HCT116 (cell line): ENCODE results near the gene CASP10. TPM values are rescaled to one million over a fixed set of nuclear protein-coding genes. Genes with fewer than 3 reads are reported as not detected.

Experiments used
- ATAC-seq: fragments of 200-7000 bp; cut with Tn5 transposase; 2 replicates; pipeline ENCODE4 v1.9.1; 2020; ENCODE audit warnings: mild to moderate bottlenecking, moderate library complexity
- BruUV-seq: library from RNA; stranded (reverse); fragments of 400-500 nt; replicated peaks from 2 replicates; lab custom pipeline; 2021; lab: Mats Ljungman, UMichigan
- CTCF ChIA-PET: fragments of 300-600 bp; sonication (Branson Sonifier 250); formaldehyde crosslinking; loops from one replicate; lab custom pipeline; 2021; ENCODE audit warnings: antibody characterized with exemption; lab: Charles Lee
- POLR2A ChIA-PET: fragments of 300-600, 350-600 bp; sonication (Branson Sonifier 250); formaldehyde crosslinking; loops from one replicate; lab custom pipeline; 2021; ENCODE audit warnings: antibody characterized with exemption; lab: Charles Lee
- RAD21 ChIA-PET, 2 experiments: fragments of 300-600 bp; sonication (Branson Sonifier 250); formaldehyde crosslinking; loops; one replicate each; lab custom pipeline; 2023; ENCODE audit warnings: low total read pairs in 2 of 2; ENCODE audit not compliant: uncharacterized antibody in 2 of 2, unreplicated experiment in 2 of 2, low non-redundant PET in 1 of 2; lab: Charles Lee
- DNase-seq: peaks from one replicate; pipeline ENCODE4 v3.0.0-alpha.2; 2010; ENCODE audit warnings: low read depth, low spot score
- H2AFZ ChIP-seq: fragments of 200-600 bp; shearing (Covaris generic), sonication (generic); 2 replicates; pipeline ENCODE4 v1.6.1; 2017; ENCODE audit warnings: low read depth, mixed run types, mixed read lengths, antibody characterized with exemption, low read length; ENCODE audit not compliant: poor library complexity, severe bottlenecking
- H3K27ac ChIP-seq: 2 replicates; pipeline ENCODE4 v1.5.1; 2012; ENCODE audit warnings: low read depth, low read length
- H3K27me3 ChIP-seq: fragments of 200-600 bp; sonication (generic); 2 replicates; pipeline ENCODE4 v1.6.1; 2016; ENCODE audit warnings: mixed run types, low read length, mixed read lengths; ENCODE audit not compliant: insufficient read depth
- H3K36me3 ChIP-seq, 2 experiments: fragments of 200-500 bp in 1 of 2; fragments of 200-600 bp in 1 of 2; sonication (Bioruptor generic) in 1 of 2; sonication (generic) in 1 of 2; 2 replicates each; pipeline versions ENCODE4 v1.5.1 to v1.6.1; 2014 to 2016; ENCODE audit warnings: low read length in 2 of 2, inconsistent platforms in 1 of 2, mixed read lengths in 1 of 2, mixed run types in 1 of 2; ENCODE audit not compliant: insufficient read depth in 2 of 2, control insufficient read depth in 1 of 2
- H3K4me1 ChIP-seq, 2 experiments: fragments of 200-600 bp in 1 of 2; sonication (generic) in 1 of 2; 2 replicates each; pipeline versions ENCODE4 v1.5.1 to v1.6.1; 2012 to 2017; ENCODE audit warnings: low read length in 2 of 2, inconsistent platforms in 1 of 2, mild to moderate bottlenecking in 1 of 2, mixed read lengths in 1 of 2, mixed run types in 1 of 2, moderate library complexity in 1 of 2; ENCODE audit not compliant: insufficient read depth in 2 of 2, control insufficient read depth in 1 of 2
- H3K4me2 ChIP-seq: fragments of 200-600 bp; sonication (generic); 2 replicates; pipeline ENCODE4 v1.6.1; 2017; ENCODE audit warnings: mixed run types, low read length, mixed read lengths
- H3K4me3 ChIP-seq, 2 experiments: fragments of 200-600 bp in 1 of 2; sonication (generic) in 1 of 2; replicated peaks in 1 of 2; 2 replicates each; pipeline ENCODE4 v1.5.1; 2011 to 2016; ENCODE audit warnings: low read length in 2 of 2, control low read depth in 1 of 2, low read depth in 1 of 2, mild to moderate bottlenecking in 1 of 2, mixed read lengths in 1 of 2, mixed run types in 1 of 2
- H3K79me2 ChIP-seq: fragments of 200-600 bp; sonication (generic); 2 replicates; pipeline ENCODE4 v1.6.1; 2017; ENCODE audit warnings: mild to moderate bottlenecking, mixed run types, low read length, moderate library complexity, mixed read lengths; ENCODE audit not compliant: insufficient read depth
- H3K9ac ChIP-seq: fragments of 200-600 bp; sonication (generic); 2 replicates; pipeline ENCODE4 v1.6.1; 2016; ENCODE audit warnings: low read length, mixed read lengths
- H3K9me2 ChIP-seq: fragments of 200-600 bp; sonication (generic), shearing (Covaris generic); 2 replicates; pipeline ENCODE4 v1.6.1; 2017; ENCODE audit warnings: mixed run types, mild to moderate bottlenecking, moderate library complexity; ENCODE audit not compliant: insufficient read depth
- H3K9me3 ChIP-seq, 2 experiments: fragments of 200-500 bp in 1 of 2; fragments of 200-600 bp in 1 of 2; sonication (Bioruptor generic) in 1 of 2; sonication (generic) in 1 of 2; 2 replicates each; pipeline ENCODE4 v1.6.1; 2014 to 2017; ENCODE audit warnings: low read length in 2 of 2, mixed read lengths in 2 of 2, inconsistent platforms in 1 of 2, low read depth in 1 of 2, mild to moderate bottlenecking in 1 of 2, mixed run types in 1 of 2, moderate library complexity in 1 of 2; ENCODE audit not compliant: control insufficient read depth in 1 of 2, insufficient read depth in 1 of 2
- H4K20me1 ChIP-seq: fragments of 200-600 bp; sonication (generic), shearing (Covaris generic); 2 replicates; pipeline ENCODE4 v1.6.1; 2017; ENCODE audit warnings: mixed run types, mild to moderate bottlenecking, moderate library complexity; ENCODE audit not compliant: insufficient read depth
- FOSL1 ChIP-seq: IDR thresholded peaks from 2 replicates; pipeline ENCODE4 v1.6.1; 2012; ENCODE audit warnings: low read depth
- MAX ChIP-seq: IDR thresholded peaks from 2 replicates; pipeline ENCODE4 v1.6.1; 2012
- POLR2A ChIP-seq: IDR thresholded peaks from 2 replicates; pipeline ENCODE4 v1.7.0; 2011; ENCODE audit warnings: borderline replicate concordance; ENCODE audit not compliant: insufficient read depth, insufficient read length; ENCODE audit errors: extremely low read depth
- POLR2AphosphoS5 ChIP-seq: IDR thresholded peaks from 2 replicates; pipeline ENCODE4 v1.6.1; 2011; ENCODE audit warnings: mild to moderate bottlenecking, low read depth, low read length, moderate library complexity
- RAD21 ChIP-seq: IDR thresholded peaks from 2 replicates; pipeline ENCODE4 v1.6.1; 2012; ENCODE audit warnings: low read depth, mild to moderate bottlenecking
- SIN3A ChIP-seq: IDR thresholded peaks from 2 replicates; pipeline ENCODE4 v1.6.1; 2012; ENCODE audit warnings: low read depth
- SP1 ChIP-seq: IDR thresholded peaks from 2 replicates; pipeline ENCODE4 v1.6.1; 2012; ENCODE audit warnings: low read depth
- ZNF274 ChIP-seq: fragments of 200-500 bp; sonication (Bioruptor generic); IDR thresholded peaks from 2 replicates; pipeline ENCODE4 v1.6.1; 2014; ENCODE audit warnings: mild to moderate bottlenecking, low read depth, low read length, inconsistent platforms
- intact Hi-C: fragments of 100-400 bp; cut with micrococcal nuclease; formaldehyde crosslinking; loops from 2 replicates; pipeline ENCODE4 v1.10.0; 2022
- total RNA-seq: library from RNA; stranded (reverse); gene quantifications from one replicate; pipeline ENCODE4 v1.2.1, GENCODE V29; 2021; ENCODE audit not compliant: unreplicated experiment
- TF ChIP-seq, protein P1 (sequence below): IDR thresholded peaks from 2 replicates; pipeline ENCODE4 v1.6.1; 2011; ENCODE audit warnings: mild to moderate bottlenecking, low read length, moderate library complexity; ENCODE audit not compliant: insufficient replicate concordance; ENCODE audit errors: extremely low read depth
- TF ChIP-seq, protein P2 (sequence below): IDR thresholded peaks from 2 replicates; pipeline ENCODE4 v1.6.1; 2012; ENCODE audit warnings: low read depth

CASP10 gene
- total RNA-seq, 1 experiment from 2014 or later = 2.6 TPM

- H3K79me2 ChIP-seq = peaks cover 38% of the 10 kb centered on the region
- H3K4me3 ChIP-seq = peak overlapping the region; percentile 74 to 83
- H3K4me2 ChIP-seq = peak overlapping the region; percentile 84
- H3K4me1 ChIP-seq = peaks cover 15 to 22% of the 10 kb centered on the region in 2 experiments
- H3K27ac ChIP-seq = peak overlapping the region; percentile 74
- no peaks in the 10 kb centered on the region for H3K9me2 ChIP-seq
- no peaks in the 10 kb centered on the region for H3K27me3 ChIP-seq
- H3K9ac ChIP-seq = peak overlapping the region; percentile 72
- ChIA-PET RAD21 (interaction anchor here in 1 of 2 experiments (1.1 to 1.4 kb wide), 2 partner anchors 131 to 332 kb away, joined by 3 read pairs; no protein-coding TSS in a partner anchor), CTCF (interaction anchor here (0.7 to 2.6 kb wide), 16 partner anchors 13 to 749 kb away, joined by 3 to 59 read pairs (median 6); partner anchors contain the start of genes CASP10, FLACC1, ORC2 and TMEM237), POLR2A (interaction anchor here (0.8 to 2.0 kb wide), 5 partner anchors 9 to 547 kb away, joined by 3 to 11 read pairs (median 4); partner anchors contain the start of genes ALS2 and CFLAR)
- TF ChIP-seq MAX (peak; percentile 87), ZNF274 (no peak), SP1 (peak; percentile 66), RAD21 (no peak), FOSL1 (no peak), SIN3A (peak; percentile 81), POLR2AphosphoS5 (peak; percentile 95), POLR2A (peak; percentile 77)
- TF ChIP-seq, protein P1, sequence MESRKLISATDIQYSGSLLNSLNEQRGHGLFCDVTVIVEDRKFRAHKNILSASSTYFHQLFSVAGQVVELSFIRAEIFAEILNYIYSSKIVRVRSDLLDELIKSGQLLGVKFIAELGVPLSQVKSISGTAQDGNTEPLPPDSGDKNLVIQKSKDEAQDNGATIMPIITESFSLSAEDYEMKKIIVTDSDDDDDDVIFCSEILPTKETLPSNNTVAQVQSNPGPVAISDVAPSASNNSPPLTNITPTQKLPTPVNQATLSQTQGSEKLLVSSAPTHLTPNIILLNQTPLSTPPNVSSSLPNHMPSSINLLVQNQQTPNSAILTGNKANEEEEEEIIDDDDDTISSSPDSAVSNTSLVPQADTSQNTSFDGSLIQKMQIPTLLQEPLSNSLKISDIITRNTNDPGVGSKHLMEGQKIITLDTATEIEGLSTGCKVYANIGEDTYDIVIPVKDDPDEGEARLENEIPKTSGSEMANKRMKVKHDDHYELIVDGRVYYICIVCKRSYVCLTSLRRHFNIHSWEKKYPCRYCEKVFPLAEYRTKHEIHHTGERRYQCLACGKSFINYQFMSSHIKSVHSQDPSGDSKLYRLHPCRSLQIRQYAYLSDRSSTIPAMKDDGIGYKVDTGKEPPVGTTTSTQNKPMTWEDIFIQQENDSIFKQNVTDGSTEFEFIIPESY = no peak
- TF ChIP-seq, protein P2, sequence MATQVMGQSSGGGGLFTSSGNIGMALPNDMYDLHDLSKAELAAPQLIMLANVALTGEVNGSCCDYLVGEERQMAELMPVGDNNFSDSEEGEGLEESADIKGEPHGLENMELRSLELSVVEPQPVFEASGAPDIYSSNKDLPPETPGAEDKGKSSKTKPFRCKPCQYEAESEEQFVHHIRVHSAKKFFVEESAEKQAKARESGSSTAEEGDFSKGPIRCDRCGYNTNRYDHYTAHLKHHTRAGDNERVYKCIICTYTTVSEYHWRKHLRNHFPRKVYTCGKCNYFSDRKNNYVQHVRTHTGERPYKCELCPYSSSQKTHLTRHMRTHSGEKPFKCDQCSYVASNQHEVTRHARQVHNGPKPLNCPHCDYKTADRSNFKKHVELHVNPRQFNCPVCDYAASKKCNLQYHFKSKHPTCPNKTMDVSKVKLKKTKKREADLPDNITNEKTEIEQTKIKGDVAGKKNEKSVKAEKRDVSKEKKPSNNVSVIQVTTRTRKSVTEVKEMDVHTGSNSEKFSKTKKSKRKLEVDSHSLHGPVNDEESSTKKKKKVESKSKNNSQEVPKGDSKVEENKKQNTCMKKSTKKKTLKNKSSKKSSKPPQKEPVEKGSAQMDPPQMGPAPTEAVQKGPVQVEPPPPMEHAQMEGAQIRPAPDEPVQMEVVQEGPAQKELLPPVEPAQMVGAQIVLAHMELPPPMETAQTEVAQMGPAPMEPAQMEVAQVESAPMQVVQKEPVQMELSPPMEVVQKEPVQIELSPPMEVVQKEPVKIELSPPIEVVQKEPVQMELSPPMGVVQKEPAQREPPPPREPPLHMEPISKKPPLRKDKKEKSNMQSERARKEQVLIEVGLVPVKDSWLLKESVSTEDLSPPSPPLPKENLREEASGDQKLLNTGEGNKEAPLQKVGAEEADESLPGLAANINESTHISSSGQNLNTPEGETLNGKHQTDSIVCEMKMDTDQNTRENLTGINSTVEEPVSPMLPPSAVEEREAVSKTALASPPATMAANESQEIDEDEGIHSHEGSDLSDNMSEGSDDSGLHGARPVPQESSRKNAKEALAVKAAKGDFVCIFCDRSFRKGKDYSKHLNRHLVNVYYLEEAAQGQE = no peak
- H4K20me1 ChIP-seq = no peaks in the 10 kb centered on the region
- H3K36me3 ChIP-seq = peaks cover 7 to 9% of the 10 kb centered on the region in 2 experiments; a peak in 2 of 4 replicates
- H3K9me3 ChIP-seq = no peaks in the 10 kb centered on the region
- peak overlapping the region; percentile 59 for H2AFZ ChIP-seq
- DNase-seq (peak; percentile 83), ATAC-seq (peak; percentile 90)
- intact Hi-C loops = loop anchor here (2.0 to 10.0 kb wide), 3 partner anchors 51 to 409 kb away; partner anchors contain the start of genes CASP10, STRADB, TMEM237 and TRAK2
- BruUV-seq = no TSS peak
Observed at GRCh38 chr2:201233192-201233811, 50.4 kb downstream of the CASP10 start.
